ENCODE results near the gene CXCR4. TPM values are rescaled to one million over a fixed set of nuclear protein-coding genes. Genes with fewer than 3 reads are reported as not detected.

CXCR4 gene
- polyA plus RNA-seq, 1 donor from 2014 or later: 0.50 TPM

DNA sequence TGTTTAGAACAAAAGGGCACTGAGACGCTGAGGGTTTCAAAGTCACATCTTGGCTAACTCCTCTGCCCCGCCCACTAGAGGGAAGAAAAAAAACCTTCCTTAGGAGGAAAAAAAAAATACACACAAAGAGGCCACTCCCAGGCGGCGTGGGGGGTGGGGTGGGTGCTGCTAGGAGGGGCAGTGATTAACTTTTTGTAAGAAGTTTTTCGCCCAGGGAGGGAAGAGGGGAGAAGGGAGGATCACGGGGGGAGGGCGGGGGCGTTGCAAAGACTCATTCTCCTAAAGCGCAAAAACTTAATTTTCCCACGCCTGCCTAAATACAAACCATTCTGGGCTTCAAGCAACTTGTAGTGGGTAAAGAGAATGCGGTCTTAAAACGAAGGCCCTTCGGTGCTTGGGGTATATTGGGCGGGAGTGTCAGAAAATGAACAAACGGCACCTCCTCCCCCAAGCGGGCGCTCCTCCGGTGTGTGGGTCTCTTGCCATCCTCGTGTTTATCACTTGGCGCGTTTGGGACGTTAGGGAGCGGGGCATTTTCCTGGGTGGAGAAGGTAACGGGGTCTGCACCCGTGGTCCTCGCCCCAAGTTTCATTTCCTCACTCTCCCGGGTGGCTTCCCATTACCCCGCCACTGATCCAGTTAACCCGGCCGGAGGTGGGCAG, 1.7 kb downstream of the CXCR4 start:
- peaks cover 55% of the 10 kb centered on the region for H3K27me3 ChIP-seq (ENCODE audit: insufficient read depth, low read depth, low read length)
- no peak overlapping the region for H3K27ac ChIP-seq (ENCODE audit: low read length)
- H3K9ac ChIP-seq (ENCODE audit: low read length): no peak overlapping the region
- H3F3A ChIP-seq (ENCODE audit: insufficient read depth, low read length, poor library complexity, severe bottlenecking): no peaks in the 10 kb centered on the region
- H3K4me2 ChIP-seq (ENCODE audit: low read length): peak overlapping the region; percentile 95
- TF ChIP-seq POLR2AphosphoS5 (IDR thresholded peaks at IDR 0.05): no peak
- no peaks in the 10 kb centered on the region for H3K9me2 ChIP-seq (ENCODE audit: insufficient read depth, low read length)
- H3K9me3 ChIP-seq (ENCODE audit: low read length): no peaks in the 10 kb centered on the region
- no peaks in the 10 kb centered on the region for H3K79me2 ChIP-seq (replicated peaks; ENCODE audit: insufficient read depth, low read length)
- H2AFZ ChIP-seq (ENCODE audit: low read depth, low read length): no peak overlapping the region
- H3K36me3 ChIP-seq (ENCODE audit: insufficient read depth, low read length): no peaks in the 10 kb centered on the region
- peak overlapping the region; percentile 74 for H3K4me3 ChIP-seq (ENCODE audit: low read length)
- no peaks in the 10 kb centered on the region for H4K20me1 ChIP-seq (ENCODE audit: insufficient read depth)

DNA sequence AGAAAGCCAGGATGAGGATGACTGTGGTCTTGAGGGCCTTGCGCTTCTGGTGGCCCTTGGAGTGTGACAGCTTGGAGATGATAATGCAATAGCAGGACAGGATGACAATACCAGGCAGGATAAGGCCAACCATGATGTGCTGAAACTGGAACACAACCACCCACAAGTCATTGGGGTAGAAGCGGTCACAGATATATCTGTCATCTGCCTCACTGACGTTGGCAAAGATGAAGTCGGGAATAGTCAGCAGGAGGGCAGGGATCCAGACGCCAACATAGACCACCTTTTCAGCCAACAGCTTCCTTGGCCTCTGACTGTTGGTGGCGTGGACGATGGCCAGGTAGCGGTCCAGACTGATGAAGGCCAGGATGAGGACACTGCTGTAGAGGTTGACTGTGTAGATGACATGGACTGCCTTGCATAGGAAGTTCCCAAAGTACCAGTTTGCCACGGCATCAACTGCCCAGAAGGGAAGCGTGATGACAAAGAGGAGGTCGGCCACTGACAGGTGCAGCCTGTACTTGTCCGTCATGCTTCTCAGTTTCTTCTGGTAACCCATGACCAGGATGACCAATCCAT, 2.7 kb downstream of the CXCR4 start:
- no peaks in the 10 kb centered on the region for H3F3A ChIP-seq (ENCODE audit: insufficient read depth, low read length, poor library complexity, severe bottlenecking)
- H3K79me2 ChIP-seq (replicated peaks; ENCODE audit: insufficient read depth, low read length): no peaks in the 10 kb centered on the region
- H3K27ac ChIP-seq (ENCODE audit: low read length): no peak overlapping the region
- H3K4me3 ChIP-seq (ENCODE audit: low read length): no peak overlapping the region
- H3K4me2 ChIP-seq (ENCODE audit: low read length): no peak overlapping the region
- no peaks in the 10 kb centered on the region for H3K9me2 ChIP-seq (ENCODE audit: insufficient read depth, low read length)
- H2AFZ ChIP-seq (ENCODE audit: low read depth, low read length): no peak overlapping the region
- no peaks in the 10 kb centered on the region for H3K9me3 ChIP-seq (ENCODE audit: low read length)
- no peaks in the 10 kb centered on the region for H3K36me3 ChIP-seq (ENCODE audit: insufficient read depth, low read length)
- no peaks in the 10 kb centered on the region for H4K20me1 ChIP-seq (ENCODE audit: insufficient read depth)
- TF ChIP-seq MXI1 (conservative IDR thresholded peaks at IDR 0.05; ENCODE audit: poor library complexity, severe bottlenecking): no peak
- TF ChIP-seq POLR2AphosphoS5 (IDR thresholded peaks at IDR 0.05): no peak
- no peak for TF ChIP-seq RAD21 (conservative IDR thresholded peaks at IDR 0.05)
- TF ChIP-seq SMC3 (conservative IDR thresholded peaks at IDR 0.05; ENCODE audit: poor library complexity): no peak
- H3K9ac ChIP-seq (ENCODE audit: low read length): no peak overlapping the region
- peaks cover 50% of the 10 kb centered on the region for H3K27me3 ChIP-seq (ENCODE audit: insufficient read depth, low read depth, low read length)

- H3K9me3 ChIP-seq (ENCODE audit: low read length): no peaks in the 10 kb centered on the region
- H2AFZ ChIP-seq (ENCODE audit: low read depth, low read length): no peak overlapping the region
Observed at GRCh38 chr2:136114382-136114781, 3.6 kb downstream of the CXCR4 start.

More at GRCh38 chr2:136114382-136114781, 3.6 kb downstream of the CXCR4 start:
- Histone ChIP-seq H3K9ac (ENCODE audit: low read length) (no peak overlapping the region), H3K4me3 (ENCODE audit: low read length) (no peak overlapping the region), H3K79me2 (replicated peaks; ENCODE audit: insufficient read depth, low read length) (no peaks in the 10 kb centered on the region), H3K27ac (ENCODE audit: low read length) (no peak overlapping the region), H3K9me2 (ENCODE audit: insufficient read depth, low read length) (no peaks in the 10 kb centered on the region), H3K36me3 (ENCODE audit: insufficient read depth, low read length) (no peaks in the 10 kb centered on the region), H3K4me2 (ENCODE audit: low read length) (no peak overlapping the region), H4K20me1 (ENCODE audit: insufficient read depth) (no peaks in the 10 kb centered on the region), H3F3A (ENCODE audit: insufficient read depth, low read length, poor library complexity, severe bottlenecking) (no peaks in the 10 kb centered on the region), H3K27me3 (ENCODE audit: insufficient read depth, low read depth, low read length) (peaks cover 41% of the 10 kb centered on the region)
- TF ChIP-seq EP300 (conservative IDR thresholded peaks at IDR 0.05; ENCODE audit: poor library complexity, severe bottlenecking) (no peak), SMC3 (conservative IDR thresholded peaks at IDR 0.05; ENCODE audit: poor library complexity) (no peak), MXI1 (conservative IDR thresholded peaks at IDR 0.05; ENCODE audit: poor library complexity, severe bottlenecking) (no peak), TAF1 (IDR thresholded peaks at IDR 0.05; ENCODE audit: low read depth) (no peak), EZH2 (IDR thresholded peaks at IDR 0.05; ENCODE audit: borderline replicate concordance, insufficient read depth, low read length, poor library complexity, severe bottlenecking) (no peak), RAD21 (conservative IDR thresholded peaks at IDR 0.05) (no peak), POLR2AphosphoS5 (IDR thresholded peaks at IDR 0.05) (no peak)
- TF ChIP-seq, protein P1, sequence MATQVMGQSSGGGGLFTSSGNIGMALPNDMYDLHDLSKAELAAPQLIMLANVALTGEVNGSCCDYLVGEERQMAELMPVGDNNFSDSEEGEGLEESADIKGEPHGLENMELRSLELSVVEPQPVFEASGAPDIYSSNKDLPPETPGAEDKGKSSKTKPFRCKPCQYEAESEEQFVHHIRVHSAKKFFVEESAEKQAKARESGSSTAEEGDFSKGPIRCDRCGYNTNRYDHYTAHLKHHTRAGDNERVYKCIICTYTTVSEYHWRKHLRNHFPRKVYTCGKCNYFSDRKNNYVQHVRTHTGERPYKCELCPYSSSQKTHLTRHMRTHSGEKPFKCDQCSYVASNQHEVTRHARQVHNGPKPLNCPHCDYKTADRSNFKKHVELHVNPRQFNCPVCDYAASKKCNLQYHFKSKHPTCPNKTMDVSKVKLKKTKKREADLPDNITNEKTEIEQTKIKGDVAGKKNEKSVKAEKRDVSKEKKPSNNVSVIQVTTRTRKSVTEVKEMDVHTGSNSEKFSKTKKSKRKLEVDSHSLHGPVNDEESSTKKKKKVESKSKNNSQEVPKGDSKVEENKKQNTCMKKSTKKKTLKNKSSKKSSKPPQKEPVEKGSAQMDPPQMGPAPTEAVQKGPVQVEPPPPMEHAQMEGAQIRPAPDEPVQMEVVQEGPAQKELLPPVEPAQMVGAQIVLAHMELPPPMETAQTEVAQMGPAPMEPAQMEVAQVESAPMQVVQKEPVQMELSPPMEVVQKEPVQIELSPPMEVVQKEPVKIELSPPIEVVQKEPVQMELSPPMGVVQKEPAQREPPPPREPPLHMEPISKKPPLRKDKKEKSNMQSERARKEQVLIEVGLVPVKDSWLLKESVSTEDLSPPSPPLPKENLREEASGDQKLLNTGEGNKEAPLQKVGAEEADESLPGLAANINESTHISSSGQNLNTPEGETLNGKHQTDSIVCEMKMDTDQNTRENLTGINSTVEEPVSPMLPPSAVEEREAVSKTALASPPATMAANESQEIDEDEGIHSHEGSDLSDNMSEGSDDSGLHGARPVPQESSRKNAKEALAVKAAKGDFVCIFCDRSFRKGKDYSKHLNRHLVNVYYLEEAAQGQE (IDR thresholded peaks at IDR 0.05; ENCODE audit: borderline replicate concordance): no peak
- TF ChIP-seq, protein P2, sequence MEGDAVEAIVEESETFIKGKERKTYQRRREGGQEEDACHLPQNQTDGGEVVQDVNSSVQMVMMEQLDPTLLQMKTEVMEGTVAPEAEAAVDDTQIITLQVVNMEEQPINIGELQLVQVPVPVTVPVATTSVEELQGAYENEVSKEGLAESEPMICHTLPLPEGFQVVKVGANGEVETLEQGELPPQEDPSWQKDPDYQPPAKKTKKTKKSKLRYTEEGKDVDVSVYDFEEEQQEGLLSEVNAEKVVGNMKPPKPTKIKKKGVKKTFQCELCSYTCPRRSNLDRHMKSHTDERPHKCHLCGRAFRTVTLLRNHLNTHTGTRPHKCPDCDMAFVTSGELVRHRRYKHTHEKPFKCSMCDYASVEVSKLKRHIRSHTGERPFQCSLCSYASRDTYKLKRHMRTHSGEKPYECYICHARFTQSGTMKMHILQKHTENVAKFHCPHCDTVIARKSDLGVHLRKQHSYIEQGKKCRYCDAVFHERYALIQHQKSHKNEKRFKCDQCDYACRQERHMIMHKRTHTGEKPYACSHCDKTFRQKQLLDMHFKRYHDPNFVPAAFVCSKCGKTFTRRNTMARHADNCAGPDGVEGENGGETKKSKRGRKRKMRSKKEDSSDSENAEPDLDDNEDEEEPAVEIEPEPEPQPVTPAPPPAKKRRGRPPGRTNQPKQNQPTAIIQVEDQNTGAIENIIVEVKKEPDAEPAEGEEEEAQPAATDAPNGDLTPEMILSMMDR (IDR thresholded peaks at IDR 0.05; ENCODE audit: poor library complexity, severe bottlenecking): no peak
